ENCODE measurements around the gene OTX2. TPM values are rescaled to one million over a fixed set of nuclear protein-coding genes. Genes with fewer than 3 reads are reported as not detected.

OTX2 gene
- total RNA-seq, 2 donors from 2014 or later: not detected

GRCh38 chr14:56815745-56816144 lies 5.5 kb upstream of the OTX2 start:
- H3K4me3 ChIP-seq: no peak overlapping the region
- H3K9me3 ChIP-seq: no peaks in the 10 kb centered on the region
- TF ChIP-seq CTCF (IDR thresholded peaks at IDR 0.05): no peak
- intact Hi-C loops (cut with DNase I): no loop called here
- H3K9ac ChIP-seq (ENCODE audit: low read depth in 2 of 2, low read length in 2 of 2): no peak overlapping the region
- no peaks in the 10 kb centered on the region for H3K36me3 ChIP-seq
- peaks cover 68% of the 10 kb centered on the region for H3K27me3 ChIP-seq
- H3K4me1 ChIP-seq: no peaks in the 10 kb centered on the region
- no peak for DNase-seq
- H3K27ac ChIP-seq: no peak overlapping the region

GRCh38 chr14:56814969-56815700 lies 4.9 kb upstream of the OTX2 start:
- no peak for DNase-seq
- Histone ChIP-seq H3K27me3 (peaks cover 74% of the 10 kb centered on the region), H3K9me3 (no peaks in the 10 kb centered on the region), H3K4me3 (no peak overlapping the region), H3K4me1 (no peaks in the 10 kb centered on the region), H3K9ac (ENCODE audit: low read depth in 2 of 2, low read length in 2 of 2) (no peak overlapping the region), H3K36me3 (no peaks in the 10 kb centered on the region), H3K27ac (no peak overlapping the region)
- no peak for TF ChIP-seq CTCF (IDR thresholded peaks at IDR 0.05)
- intact Hi-C loops (cut with DNase I): no loop called here

- H3K9me3 ChIP-seq: no peaks in the 10 kb centered on the region
- intact Hi-C loops (cut with DNase I): no loop called here
- no peak overlapping the region for H3K9ac ChIP-seq (ENCODE audit: low read depth in 2 of 2, low read length in 2 of 2)
- H3K27me3 ChIP-seq: peaks cover 80% of the 10 kb centered on the region
- no peaks in the 10 kb centered on the region for H3K36me3 ChIP-seq
- H3K4me3 ChIP-seq: no peak overlapping the region
- no peak overlapping the region for H3K27ac ChIP-seq
- DNase-seq: no peak
- H3K4me1 ChIP-seq: no peaks in the 10 kb centered on the region
- no peak for TF ChIP-seq CTCF (IDR thresholded peaks at IDR 0.05)
Observed at GRCh38 chr14:56814519-56814959, 4.3 kb upstream of the OTX2 start.

- TF ChIP-seq CTCF (IDR thresholded peaks at IDR 0.05): no peak
- DNase-seq: no peak
- intact Hi-C loops (cut with DNase I): no loop called here
- Histone ChIP-seq H3K9ac (ENCODE audit: low read depth in 2 of 2, low read length in 2 of 2) (no peak overlapping the region), H3K27me3 (peaks cover 85% of the 10 kb centered on the region), H3K9me3 (no peaks in the 10 kb centered on the region), H3K27ac (no peak overlapping the region), H3K4me3 (no peak overlapping the region), H3K36me3 (no peaks in the 10 kb centered on the region), H3K4me1 (no peaks in the 10 kb centered on the region)
Observed at GRCh38 chr14:56813143-56813551, 2.9 kb upstream of the OTX2 start.

DNA sequence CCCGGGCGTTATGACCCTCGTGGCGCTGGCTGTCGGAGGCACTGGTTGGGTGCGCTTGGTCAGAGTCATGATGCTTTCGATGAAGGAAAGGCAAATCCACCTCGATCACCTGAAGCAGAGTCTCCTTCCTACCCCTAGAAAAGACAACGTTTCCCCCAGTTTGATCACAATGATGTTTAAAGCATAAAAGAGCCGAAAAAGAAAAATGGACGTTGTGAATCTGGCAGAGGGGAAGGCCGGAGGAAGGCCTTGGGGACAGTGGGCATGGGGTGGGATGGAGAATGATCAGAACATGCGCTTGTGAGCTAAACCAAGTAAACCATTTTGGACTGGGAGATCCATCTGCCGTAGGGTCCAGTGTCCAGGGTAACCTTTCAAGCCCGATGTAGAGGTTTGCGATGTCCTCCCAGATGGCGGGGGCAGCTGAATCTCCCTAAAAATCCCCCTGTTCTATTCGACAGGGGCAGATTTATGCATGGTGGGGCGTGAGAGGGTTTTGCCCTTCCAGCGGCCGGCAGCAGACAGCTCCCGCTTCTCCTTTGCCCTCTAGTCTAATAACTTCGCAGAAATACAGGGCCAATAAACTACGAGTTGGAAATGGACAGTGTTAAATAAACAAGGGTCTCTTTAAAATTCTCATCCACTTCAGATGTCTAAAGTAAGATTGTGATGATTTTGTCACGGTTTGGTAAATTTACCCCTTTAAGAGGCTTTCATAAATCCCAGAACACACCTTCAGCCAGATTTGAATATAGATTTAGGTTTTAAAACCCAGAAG lies 2.3 kb upstream of the OTX2 start:
- H3K27ac ChIP-seq: no peak overlapping the region
- H3K4me1 ChIP-seq: no peaks in the 10 kb centered on the region
- H3K9ac ChIP-seq (ENCODE audit: low read depth in 2 of 2, low read length in 2 of 2): no peak overlapping the region
- no peak for TF ChIP-seq CTCF (IDR thresholded peaks at IDR 0.05)
- intact Hi-C loops (cut with DNase I): no loop called here
- H3K9me3 ChIP-seq: no peaks in the 10 kb centered on the region
- no peak for DNase-seq
- no peak overlapping the region for H3K4me3 ChIP-seq
- no peaks in the 10 kb centered on the region for H3K36me3 ChIP-seq
- peaks cover 85% of the 10 kb centered on the region for H3K27me3 ChIP-seq
